LNCaP clone FGC (cell line): ENCODE data around the gene C11orf24.

Experiments used
- DNase-seq: peaks from one replicate; pipeline ENCODE4 v3.0.0-alpha.2; 2011; ENCODE audit warnings: low read depth
- H3K4me3 ChIP-seq: 2 replicates; pipeline ENCODE4 v1.5.1; 2011; ENCODE audit warnings: mild to moderate bottlenecking, low read depth, low read length, control low read depth
- CTCF ChIP-seq: IDR thresholded peaks from 2 replicates; pipeline ENCODE4 v1.5.1; 2012; ENCODE audit warnings: mild to moderate bottlenecking; ENCODE audit not compliant: control insufficient read depth, insufficient read depth; ENCODE audit errors: extremely low read depth

The C11orf24 gene

GRCh38 chr11:68212421-68213134 is 59.2 kb downstream of the C11orf24 start:
- H3K4me3 ChIP-seq = peak overlapping the region; percentile 94
- no peak for DNase-seq
- TF ChIP-seq CTCF = peak; percentile 49; the same call in 1 of the 2 replicates

GRCh38 chr11:68211546-68211945 is 60.2 kb downstream of the C11orf24 start:
- no peak for TF ChIP-seq CTCF
- no peak for DNase-seq
- peak overlapping the region; percentile 94 for H3K4me3 ChIP-seq
